HepG2 (cell line): ENCODE data around the gene NKPD1. TPM values are rescaled to one million over a fixed set of nuclear protein-coding genes. Genes with fewer than 3 reads are reported as not detected.

Experiments used
- ATAC-seq: fragments of 200-7000 bp; cut with Tn5 transposase; 3 replicates; pipeline ENCODE4 v1.9.1; 2020; ENCODE audit warnings: mild to moderate bottlenecking, moderate library complexity
- BruUV-seq: library from RNA; stranded (reverse); fragments of 400-500 nt; replicated peaks from 2 replicates; lab custom pipeline; 2021; lab: Mats Ljungman, UMichigan
- CTCF ChIA-PET: fragments of 300-600 bp; formaldehyde crosslinking; extraction: SDS; loops from one replicate; lab custom pipeline; 2021; ENCODE audit warnings: low total read pairs, inconsistent platforms, low intra/inter-chr PET ratio; lab: Yijun Ruan, JAX
- POLR2A ChIA-PET: fragments of 350-600 bp; sonication (Branson Sonifier 250); formaldehyde crosslinking; loops from one replicate; lab custom pipeline; 2020; ENCODE audit warnings: antibody characterized with exemption, inconsistent platforms; lab: Yijun Ruan, JAX
- DNase-seq: peaks from one replicate; pipeline ENCODE4 v3.0.0-alpha.2; 2015; ENCODE audit warnings: low spot score
- FAIRE-seq: peaks from 3 replicates; lab custom pipeline; 2011; peaks lifted over from hg19 to GRCh38; lab: Jason Lieb, UNC
- H2AFZ ChIP-seq: one replicate; pipeline ENCODE4 v1.6.1; 2011; ENCODE audit warnings: low read length, inconsistent platforms
- H3K27ac ChIP-seq: fragments of 300-600 bp; 3 replicates; pipeline ENCODE4 v1.8.0; 2011; ENCODE audit warnings: mixed run types, mild to moderate bottlenecking, mixed read lengths, low read length, inconsistent platforms; ENCODE audit not compliant: insufficient read depth; ENCODE audit errors: extremely low read length
- H3K27me3 ChIP-seq, 2 experiments: fragments of 200-600 bp in 1 of 2; 2 replicates in 1 of 2; 3 replicates in 1 of 2; pipeline versions ENCODE4 v1.6.0 to v1.8.0; 2011; ENCODE audit warnings: low read length in 2 of 2, mild to moderate bottlenecking in 2 of 2, moderate library complexity in 2 of 2, inconsistent platforms in 1 of 2; ENCODE audit not compliant: insufficient read depth in 2 of 2, control insufficient read depth in 1 of 2
- H3K36me3 ChIP-seq, 2 experiments: fragments of 200-600 bp in 1 of 2; replicated peaks in 1 of 2; 2 replicates in 1 of 2; 3 replicates in 1 of 2; pipeline versions ENCODE4 v1.5.1 to v1.8.0; 2011; ENCODE audit warnings: low read length in 2 of 2, inconsistent platforms in 1 of 2; ENCODE audit not compliant: insufficient read depth in 2 of 2, control insufficient read depth in 1 of 2
- H3K4me1 ChIP-seq: 2 replicates; pipeline ENCODE4 v1.5.1; 2012; ENCODE audit warnings: low read length, inconsistent platforms; ENCODE audit not compliant: insufficient read depth
- H3K4me2 ChIP-seq: 2 replicates; pipeline ENCODE4 v1.6.0; 2011; ENCODE audit warnings: low read depth, low read length, inconsistent platforms
- H3K4me3 ChIP-seq, 3 experiments: fragments of 200-600 bp in 1 of 3; sonication (generic), shearing (Covaris generic) in 1 of 3; replicated peaks in 1 of 3; 2 replicates each; pipeline ENCODE4 v1.5.1; 2011 to 2016; ENCODE audit warnings: low read length in 3 of 3, inconsistent platforms in 2 of 3, low read depth in 2 of 3, mild to moderate bottlenecking in 2 of 3, control low read depth in 1 of 3, mixed read lengths in 1 of 3; ENCODE audit not compliant: insufficient read depth in 1 of 3
- H3K79me2 ChIP-seq: one replicate; pipeline ENCODE4 v1.6.1; 2011; ENCODE audit warnings: low read length, inconsistent platforms; ENCODE audit not compliant: insufficient read depth
- H3K9ac ChIP-seq: 2 replicates; pipeline ENCODE4 v1.6.0; 2011; ENCODE audit warnings: mild to moderate bottlenecking, low read depth, low read length, inconsistent platforms; ENCODE audit not compliant: insufficient read depth
- H3K9me3 ChIP-seq: 2 replicates; pipeline ENCODE4 v1.5.1; 2012; ENCODE audit warnings: mild to moderate bottlenecking, low read length
- H4K20me1 ChIP-seq: 2 replicates; pipeline ENCODE4 v1.6.0; 2011; ENCODE audit warnings: inconsistent platforms, mild to moderate bottlenecking, low read length, moderate library complexity; ENCODE audit not compliant: insufficient read depth
- HOXD1 ChIP-seq: sonication (generic); formaldehyde crosslinking; IDR thresholded peaks from 2 replicates; pipeline ENCODE4 v1.5.0; 2020; ENCODE audit warnings: missing genetic modification reagents
- MLXIP ChIP-seq: sonication (generic); formaldehyde crosslinking; IDR thresholded peaks from 2 replicates; pipeline ENCODE4 v1.9.0; 2021; ENCODE audit warnings: missing genetic modification reagents, borderline replicate concordance
- MTERF4 ChIP-seq: sonication (generic); formaldehyde crosslinking; IDR thresholded peaks from 2 replicates; pipeline ENCODE4 v1.8.0; 2023; ENCODE audit warnings: mild to moderate bottlenecking, missing genetic modification reagents
- ZNF607 ChIP-seq: sonication (generic); formaldehyde crosslinking; IDR thresholded peaks from 2 replicates; pipeline ENCODE4 v1.5.1; 2020; ENCODE audit warnings: missing genetic modification reagents, mild to moderate bottlenecking, borderline replicate concordance
- WGBS: methylation state at CpG from one replicate; pipeline ENCODE4 v1.1.6; 2017; ENCODE audit warnings: low lambda C conversion rate; 5-methylcytosine and 5-hydroxymethylcytosine counted together
- in situ Hi-C: cut with HindIII; loops from 2 replicates; pipeline ENCODE4 v1.10.0; 2017; ENCODE audit warnings: low pct_unique_long_range_greater_than_20kb; ENCODE audit not compliant: extremely low pct_ligation_motif_present
- intact Hi-C: fragments of 100-400 bp; cut with micrococcal nuclease; formaldehyde crosslinking; loops from one replicate; pipeline ENCODE4 v1.10.0; 2022; ENCODE audit not compliant: unreplicated experiment
- polyA plus RNA-seq, 8 experiments: library from polyadenylated mRNA; depleted of rRNA in 3 of 8; stranded (reverse) in 7 of 8; unstranded in 1 of 8; fragments of >200 nt; fragmentation: Illumina TruSeq in 4 of 8; extraction: Trizol in 4 of 8; gene quantifications; 2 replicates each; pipeline versions ENCODE4 v1.2.1 to v1.2.3, GENCODE V29; 2011 to 2016; ENCODE audit warnings: low read depth in 4 of 8, missing spikeins in 1 of 8, mixed read lengths in 1 of 8; ENCODE audit not compliant: insufficient read depth in 1 of 8
- total RNA-seq, 5 experiments: library from RNA; depleted of rRNA; stranded (reverse); fragments of >200 nt; fragmentation: Illumina TruSeq; extraction: Trizol; gene quantifications; 2 replicates each; pipeline ENCODE4 v1.2.3, GENCODE V29; 2016; ENCODE audit warnings: low read depth in 1 of 5

The NKPD1 gene
- total and polyA plus RNA-seq, 2 of the 13 experiments (the other 11 are each of a cell fraction or from before 2014, with no cell fraction given), result 0.03 TPM; not detected in 1

GRCh38 chr19:45156751-45157150 lies 4.0 kb downstream of the NKPD1 start:
- FAIRE-seq, result no peak

More at GRCh38 chr19:45156751-45157150, 4.0 kb downstream of the NKPD1 start:
- intact Hi-C loops, result no loop called here
- TF ChIP-seq MLXIP (no peak), HOXD1 (CRISPR knock-in tag) (no peak), MTERF4 (CRISPR knock-in tag) (no peak), ZNF607 (CRISPR knock-in tag) (no peak)
- peaks cover 82% of the 10 kb centered on the region for H3K4me1 ChIP-seq
- peaks cover 12 to 58% of the 10 kb centered on the region in 2 experiments; a peak in 4 of 5 replicates for H3K27me3 ChIP-seq
- no peak for DNase-seq
- no peaks in the 10 kb centered on the region for H3K79me2 ChIP-seq
- no peak for ATAC-seq
- ChIA-PET POLR2A (no interaction called here), CTCF (no interaction called here)
- no TSS peak for BruUV-seq
- H3K4me3 ChIP-seq, result peak overlapping the region in 1 of 3 experiments; percentile 9; a peak in 1 of 6 replicates
- 3% methylated on average over 5 of the region's 11 CpGs for WGBS
- H3K9ac ChIP-seq, result no peak overlapping the region
- H2AFZ ChIP-seq, result no peak overlapping the region
- in situ Hi-C loops, result no loop called here
- H3K27ac ChIP-seq, result no peak overlapping the region
- peak overlapping the region; percentile 58 for H3K4me2 ChIP-seq
- H4K20me1 ChIP-seq, result no peaks in the 10 kb centered on the region
- H3K9me3 ChIP-seq, result no peaks in the 10 kb centered on the region
- no peaks in the 10 kb centered on the region for H3K36me3 ChIP-seq
